ENCODE results near the gene TP73. TPM values are rescaled to one million over a fixed set of nuclear protein-coding genes. Genes with fewer than 3 reads are reported as not detected.
A peak's percentile ranks its signal among the peaks of the same experiment; 100 is the strongest.

Gene TP73
- total RNA-seq, 1 experiment from 2014 or later, result 6.9 TPM

DNA sequence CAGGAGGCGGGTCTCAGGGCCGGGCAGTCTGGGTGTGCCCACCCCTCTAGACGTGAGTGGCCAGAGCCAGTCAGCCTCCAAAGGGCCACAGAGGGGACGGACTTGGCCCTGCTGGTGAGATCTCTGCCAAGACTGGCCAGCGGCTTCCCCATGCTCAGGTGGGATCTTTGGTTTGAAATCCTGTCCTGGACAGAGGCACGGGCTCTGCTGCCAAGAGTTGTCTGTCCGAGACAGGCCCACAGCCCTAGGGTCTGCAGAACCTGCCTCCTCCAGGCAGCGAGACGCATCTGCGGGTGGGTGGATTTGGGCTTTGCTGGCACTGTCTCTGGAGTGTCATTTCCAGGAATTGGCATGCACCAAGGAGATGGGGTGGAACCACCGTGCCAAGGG, 55.6 kb downstream of the TP73 start:
- Histone ChIP-seq H3K9me2 (ENCODE audit: insufficient read depth) (no peaks in the 10 kb centered on the region), H3K79me2 (ENCODE audit: low read depth) (no peaks in the 10 kb centered on the region), H3K36me3 (ENCODE audit: low read depth) (no peaks in the 10 kb centered on the region), H3K27ac (no peak overlapping the region), H3K27me3 (ENCODE audit: insufficient read depth, low read depth) (peaks cover 24% of the 10 kb centered on the region; the same call in 1 of the 2 replicates), H3K4me1 (replicated peaks; ENCODE audit: insufficient read depth) (peaks cover 52% of the 10 kb centered on the region), H2AFZ (no peak overlapping the region), H3K4me2 (peak overlapping the region; percentile 70; the same call in 1 of the 2 replicates), H3F3A (ENCODE audit: insufficient read depth, low read depth) (peaks cover 15% of the 10 kb centered on the region), H4K20me1 (ENCODE audit: insufficient read depth) (peaks cover 7% of the 10 kb centered on the region; the same call in 1 of the 2 replicates), H3K4me3 (no peak overlapping the region), H3K9me3 (ENCODE audit: insufficient read depth, low read depth) (no peaks in the 10 kb centered on the region)
- ChIA-PET POLR2A (ENCODE audit: unreplicated experiment) (no interaction called here), CTCF (no interaction called here)
- DNase-seq, result no peak
- BruUV-seq (replicated peaks), result no TSS peak
- TF ChIP-seq, protein P1, sequence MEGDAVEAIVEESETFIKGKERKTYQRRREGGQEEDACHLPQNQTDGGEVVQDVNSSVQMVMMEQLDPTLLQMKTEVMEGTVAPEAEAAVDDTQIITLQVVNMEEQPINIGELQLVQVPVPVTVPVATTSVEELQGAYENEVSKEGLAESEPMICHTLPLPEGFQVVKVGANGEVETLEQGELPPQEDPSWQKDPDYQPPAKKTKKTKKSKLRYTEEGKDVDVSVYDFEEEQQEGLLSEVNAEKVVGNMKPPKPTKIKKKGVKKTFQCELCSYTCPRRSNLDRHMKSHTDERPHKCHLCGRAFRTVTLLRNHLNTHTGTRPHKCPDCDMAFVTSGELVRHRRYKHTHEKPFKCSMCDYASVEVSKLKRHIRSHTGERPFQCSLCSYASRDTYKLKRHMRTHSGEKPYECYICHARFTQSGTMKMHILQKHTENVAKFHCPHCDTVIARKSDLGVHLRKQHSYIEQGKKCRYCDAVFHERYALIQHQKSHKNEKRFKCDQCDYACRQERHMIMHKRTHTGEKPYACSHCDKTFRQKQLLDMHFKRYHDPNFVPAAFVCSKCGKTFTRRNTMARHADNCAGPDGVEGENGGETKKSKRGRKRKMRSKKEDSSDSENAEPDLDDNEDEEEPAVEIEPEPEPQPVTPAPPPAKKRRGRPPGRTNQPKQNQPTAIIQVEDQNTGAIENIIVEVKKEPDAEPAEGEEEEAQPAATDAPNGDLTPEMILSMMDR (conservative IDR thresholded peaks at IDR 0.05), result no peak
- no peak for TF ChIP-seq EZH2 (IDR thresholded peaks at IDR 0.05; ENCODE audit: low read depth)
- intact Hi-C loops (cut with micrococcal nuclease; ENCODE audit: unreplicated experiment), result no loop called here

DNA sequence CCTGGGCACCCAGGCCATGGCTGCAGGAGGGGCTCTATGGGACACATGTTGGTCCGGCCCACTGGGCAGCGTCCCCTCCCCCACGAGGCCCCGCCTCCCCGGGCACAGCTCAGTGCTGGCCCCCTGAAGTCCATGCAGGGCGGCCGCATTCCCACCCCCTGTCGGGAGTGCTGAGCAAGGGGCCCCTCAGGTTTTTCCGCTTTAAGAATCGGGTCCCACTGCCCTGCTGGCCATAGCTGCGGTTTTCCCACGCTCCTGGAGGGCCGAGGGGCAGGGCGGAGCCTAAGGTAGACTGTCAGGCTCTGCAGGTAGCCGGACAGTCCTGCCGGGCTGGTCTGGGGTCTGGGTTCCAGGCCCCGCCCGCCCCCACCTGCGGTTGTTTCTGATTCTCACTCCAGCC, 56.5 kb downstream of the TP73 start:
- Histone ChIP-seq H3K9me2 (ENCODE audit: insufficient read depth) (no peaks in the 10 kb centered on the region), H3K9me3 (ENCODE audit: insufficient read depth, low read depth) (no peaks in the 10 kb centered on the region), H4K20me1 (ENCODE audit: insufficient read depth) (peaks cover 7% of the 10 kb centered on the region; the same call in 1 of the 2 replicates), H2AFZ (no peak overlapping the region), H3K27me3 (ENCODE audit: insufficient read depth, low read depth) (peaks cover 29% of the 10 kb centered on the region; the same call in 1 of the 2 replicates), H3F3A (ENCODE audit: insufficient read depth, low read depth) (peaks cover 12% of the 10 kb centered on the region), H3K27ac (no peak overlapping the region), H3K36me3 (ENCODE audit: low read depth) (no peaks in the 10 kb centered on the region), H3K79me2 (ENCODE audit: low read depth) (no peaks in the 10 kb centered on the region), H3K4me2 (peak overlapping the region; percentile 70), H3K4me1 (replicated peaks; ENCODE audit: insufficient read depth) (peaks cover 43% of the 10 kb centered on the region), H3K4me3 (no peak overlapping the region)
- DNase-seq, result peak; percentile 88 to 93
- TF ChIP-seq, protein P1 (conservative IDR thresholded peaks at IDR 0.05), result no peak
- TF ChIP-seq EZH2 (IDR thresholded peaks at IDR 0.05; ENCODE audit: low read depth), result no peak
- intact Hi-C loops (cut with micrococcal nuclease; ENCODE audit: unreplicated experiment), result no loop called here
- no TSS peak for BruUV-seq (replicated peaks)
- ChIA-PET POLR2A (ENCODE audit: unreplicated experiment) (interaction anchor here (0.7 kb wide), 1 partner anchor 162 kb away, joined by 4 read pairs; no protein-coding TSS in a partner anchor), CTCF (interaction anchor here (0.6 kb wide), 1 partner anchor 88 kb away, joined by 4 read pairs; no protein-coding TSS in a partner anchor)

DNA sequence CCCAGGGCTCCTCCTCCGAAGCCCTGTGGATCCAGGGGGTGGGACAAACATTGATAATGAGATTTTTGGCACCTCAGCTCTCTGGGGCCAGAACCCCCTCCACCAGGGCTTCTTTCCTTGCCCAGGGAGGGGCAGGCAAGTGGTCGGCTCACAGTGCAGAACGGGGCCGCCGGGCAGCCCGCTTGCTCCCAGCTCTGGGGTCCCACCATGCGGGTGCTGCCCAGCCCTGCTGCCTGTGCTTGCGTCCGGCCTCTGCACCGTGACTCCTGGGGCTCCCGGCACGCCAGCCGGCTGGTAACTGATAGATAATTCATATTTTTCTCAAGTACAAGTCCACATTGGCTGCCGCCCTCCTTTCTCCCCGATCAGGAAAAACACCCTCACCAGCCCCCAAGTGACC, 57.9 kb downstream of the TP73 start:
- peaks cover 38% of the 10 kb centered on the region; the same call in 1 of the 2 replicates for H3K27me3 ChIP-seq (ENCODE audit: insufficient read depth, low read depth)
- DNase-seq, result no peak
- H3K36me3 ChIP-seq (ENCODE audit: low read depth), result no peaks in the 10 kb centered on the region
- POLR2A ChIA-PET (ENCODE audit: unreplicated experiment), result no interaction called here
- H2AFZ ChIP-seq, result no peak overlapping the region
- peaks cover 29% of the 10 kb centered on the region for H3K4me1 ChIP-seq (replicated peaks; ENCODE audit: insufficient read depth)
- H3K9me2 ChIP-seq (ENCODE audit: insufficient read depth), result no peaks in the 10 kb centered on the region
- peaks cover 10% of the 10 kb centered on the region; the same call in 1 of the 2 replicates for H4K20me1 ChIP-seq (ENCODE audit: insufficient read depth)
- TF ChIP-seq EZH2 (IDR thresholded peaks at IDR 0.05; ENCODE audit: low read depth), result no peak
- H3K4me3 ChIP-seq, result no peak overlapping the region
- BruUV-seq (replicated peaks), result no TSS peak
- H3K9me3 ChIP-seq (ENCODE audit: insufficient read depth, low read depth), result no peaks in the 10 kb centered on the region
- no peaks in the 10 kb centered on the region for H3K79me2 ChIP-seq (ENCODE audit: low read depth)
- CTCF ChIA-PET, result no interaction called here
- intact Hi-C loops (cut with micrococcal nuclease; ENCODE audit: unreplicated experiment), result no loop called here
- no peaks in the 10 kb centered on the region; the same call in 1 of the 2 replicates for H3F3A ChIP-seq (ENCODE audit: insufficient read depth, low read depth)
- no peak overlapping the region for H3K4me2 ChIP-seq
- no peak overlapping the region for H3K27ac ChIP-seq

DNA sequence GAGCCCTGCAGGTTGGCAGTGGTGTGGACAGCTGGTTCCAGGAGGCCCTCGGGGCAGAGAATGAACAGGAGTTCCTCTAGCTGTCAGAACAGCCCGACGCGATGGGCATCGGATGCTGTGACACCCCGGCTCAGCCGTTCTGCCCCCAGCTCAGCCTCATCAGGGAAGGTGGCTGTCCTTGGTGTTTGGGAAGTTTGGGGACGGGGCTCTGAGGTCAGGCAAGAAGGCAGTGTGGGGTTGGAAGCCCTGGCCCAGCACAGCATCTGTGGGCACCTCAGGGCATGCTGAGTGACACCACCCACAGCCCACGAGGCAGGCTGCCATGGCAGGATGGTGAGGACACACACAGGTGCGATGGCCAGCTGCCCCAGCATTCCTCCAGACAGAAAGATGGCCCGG, 59.1 kb downstream of the TP73 start:
- H3K4me1 ChIP-seq (replicated peaks; ENCODE audit: insufficient read depth), result peaks cover 26% of the 10 kb centered on the region
- H3K27me3 ChIP-seq (ENCODE audit: insufficient read depth, low read depth), result peaks cover 42% of the 10 kb centered on the region; the same call in 1 of the 2 replicates
- TF ChIP-seq EZH2 (IDR thresholded peaks at IDR 0.05; ENCODE audit: low read depth), result no peak
- TF ChIP-seq, protein P1 (conservative IDR thresholded peaks at IDR 0.05), result no peak
- no peak overlapping the region for H3K27ac ChIP-seq
- no peaks in the 10 kb centered on the region for H3K79me2 ChIP-seq (ENCODE audit: low read depth)
- BruUV-seq (replicated peaks), result no TSS peak
- no peaks in the 10 kb centered on the region for H3K36me3 ChIP-seq (ENCODE audit: low read depth)
- ChIA-PET POLR2A (ENCODE audit: unreplicated experiment) (no interaction called here), CTCF (no interaction called here)
- H3K9me2 ChIP-seq (ENCODE audit: insufficient read depth), result no peaks in the 10 kb centered on the region
- no peak overlapping the region for H3K4me2 ChIP-seq
- H3K4me3 ChIP-seq, result no peak overlapping the region
- H2AFZ ChIP-seq, result no peak overlapping the region
- peaks cover 10% of the 10 kb centered on the region; the same call in 1 of the 2 replicates for H4K20me1 ChIP-seq (ENCODE audit: insufficient read depth)
- H3F3A ChIP-seq (ENCODE audit: insufficient read depth, low read depth), result no peaks in the 10 kb centered on the region; the same call in 1 of the 2 replicates
- DNase-seq, result no peak
- H3K9me3 ChIP-seq (ENCODE audit: insufficient read depth, low read depth), result no peaks in the 10 kb centered on the region
- intact Hi-C loops (cut with micrococcal nuclease; ENCODE audit: unreplicated experiment), result no loop called here
